Esophagus muscularis mucosa (tissue), 4 donors: ENCODE data around the gene KRT39. TPM values are rescaled to one million over a fixed set of nuclear protein-coding genes. Genes with fewer than 3 reads are reported as not detected.

Source experiments
- DNase-seq: peaks from one replicate; pipeline ENCODE4 v3.0.0-alpha.2; 2017; ENCODE audit errors: extremely low spot score
- H3K27ac ChIP-seq, 4 donors: fragments of 200-600 bp; sonication (generic); replicated peaks in 1 of 4; 1 replicate in 3 of 4; 2 replicates in 1 of 4; pipeline ENCODE4 v1.5.1; 2016 to 2019; ENCODE audit warnings: mild to moderate bottlenecking in 1 of 4
- H3K27me3 ChIP-seq, 4 donors: fragments of 200-600 bp; sonication (generic); one replicate each; pipeline versions ENCODE4 v1.5.1 to v1.6.0; 2016 to 2019
- H3K36me3 ChIP-seq, 4 donors: fragments of 200-600 bp; sonication (generic); one replicate each; pipeline ENCODE4 v1.5.1; 2016 to 2019
- H3K4me1 ChIP-seq, 4 donors: fragments of 200-600 bp; sonication (generic); one replicate each; pipeline ENCODE4 v1.5.1; 2016 to 2019
- H3K4me3 ChIP-seq, 4 donors: fragments of 200-600 bp; sonication (generic); 1 replicate in 2 of 4; 2 replicates in 2 of 4; pipeline ENCODE4 v1.5.1; 2016 to 2019; ENCODE audit warnings: mild to moderate bottlenecking in 4 of 4, moderate library complexity in 1 of 4
- H3K9me3 ChIP-seq, 4 donors: fragments of 200-600 bp; sonication (generic); 1 replicate in 3 of 4; 2 replicates in 1 of 4; pipeline ENCODE4 v1.5.1; 2016 to 2019
- EP300 ChIP-seq: sonication (generic); formaldehyde crosslinking; IDR thresholded peaks from one replicate; pipeline ENCODE4 v1.6.1; 2017; ENCODE audit warnings: antibody characterized with exemption
- POLR2A ChIP-seq: fragments of 450-650 bp; IDR thresholded peaks from one replicate; pipeline ENCODE4 v1.6.1; 2017; ENCODE audit warnings: antibody characterized with exemption, moderate library complexity, mild to moderate bottlenecking, low read depth
- POLR2AphosphoS5 ChIP-seq, 2 donors: sonication (generic); formaldehyde crosslinking; IDR thresholded peaks; one replicate each; pipeline ENCODE4 v1.6.1; 2017; ENCODE audit warnings: antibody characterized with exemption in 2 of 2
- WGBS: methylation state at CpG from one replicate; pipeline ENCODE4 v1.1.5; 2018; 5-methylcytosine and 5-hydroxymethylcytosine counted together
- intact Hi-C: fragments of 100-400 bp; cut with DNase I; formaldehyde crosslinking; loops from one replicate; pipeline ENCODE4 v1.15.1; 2023
- total RNA-seq, 4 donors: library from RNA; depleted of rRNA; stranded (reverse); fragments of >200 nt; gene quantifications; one replicate each; pipeline versions ENCODE4 v1.1.0 to v1.2.1, GENCODE V29; 2016
- TF ChIP-seq, protein P1 (sequence below), 3 experiments: fragments of 200-600 bp in 2 of 3; fragments of 450-650 bp in 1 of 3; sonication (generic) in 2 of 3; IDR thresholded peaks; one replicate each; pipeline ENCODE4 v1.5.1; 2017 to 2019; ENCODE audit warnings: antibody characterized with exemption in 3 of 3, mild to moderate bottlenecking in 2 of 3, moderate library complexity in 1 of 3

The KRT39 gene
- total RNA-seq, 4 donors from 2014 or later, result not detected

DNA sequence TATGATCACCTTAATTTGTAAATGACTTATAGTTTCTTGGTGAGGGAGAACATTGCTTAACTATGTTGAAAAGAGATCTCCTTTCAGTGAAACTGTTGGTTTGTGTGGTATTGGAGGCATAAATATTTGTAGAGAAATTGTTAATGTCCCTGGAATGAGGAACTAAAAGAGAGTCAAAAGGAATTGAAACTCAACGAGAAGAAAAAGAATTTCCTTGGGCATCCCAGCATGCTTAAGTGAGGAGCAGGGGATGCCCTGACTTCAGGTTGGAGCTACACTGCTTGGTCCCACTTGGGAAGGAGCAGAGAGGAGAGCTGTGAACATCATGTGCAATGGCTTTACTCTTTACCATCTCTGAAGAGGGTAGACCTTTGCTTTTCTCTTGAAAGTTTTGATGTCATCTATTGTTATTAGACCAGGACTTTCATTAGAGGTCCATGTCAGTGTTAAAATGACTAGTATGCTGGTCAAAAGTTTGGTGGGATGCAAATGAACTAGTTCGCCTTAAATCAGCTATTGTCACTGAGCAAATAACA lies 51.0 kb downstream of the KRT39 start:
- H3K4me1 ChIP-seq, result peaks cover 0 to 14% (median 5%) of the 10 kb centered on the region in 4 donors
- no peak for DNase-seq
- no peak overlapping the region for H3K4me3 ChIP-seq
- intact Hi-C loops, result no loop called here
- no peaks in the 10 kb centered on the region for H3K27me3 ChIP-seq
- TF ChIP-seq, protein P1, sequence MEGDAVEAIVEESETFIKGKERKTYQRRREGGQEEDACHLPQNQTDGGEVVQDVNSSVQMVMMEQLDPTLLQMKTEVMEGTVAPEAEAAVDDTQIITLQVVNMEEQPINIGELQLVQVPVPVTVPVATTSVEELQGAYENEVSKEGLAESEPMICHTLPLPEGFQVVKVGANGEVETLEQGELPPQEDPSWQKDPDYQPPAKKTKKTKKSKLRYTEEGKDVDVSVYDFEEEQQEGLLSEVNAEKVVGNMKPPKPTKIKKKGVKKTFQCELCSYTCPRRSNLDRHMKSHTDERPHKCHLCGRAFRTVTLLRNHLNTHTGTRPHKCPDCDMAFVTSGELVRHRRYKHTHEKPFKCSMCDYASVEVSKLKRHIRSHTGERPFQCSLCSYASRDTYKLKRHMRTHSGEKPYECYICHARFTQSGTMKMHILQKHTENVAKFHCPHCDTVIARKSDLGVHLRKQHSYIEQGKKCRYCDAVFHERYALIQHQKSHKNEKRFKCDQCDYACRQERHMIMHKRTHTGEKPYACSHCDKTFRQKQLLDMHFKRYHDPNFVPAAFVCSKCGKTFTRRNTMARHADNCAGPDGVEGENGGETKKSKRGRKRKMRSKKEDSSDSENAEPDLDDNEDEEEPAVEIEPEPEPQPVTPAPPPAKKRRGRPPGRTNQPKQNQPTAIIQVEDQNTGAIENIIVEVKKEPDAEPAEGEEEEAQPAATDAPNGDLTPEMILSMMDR (IDR thresholded peaks at IDR 0.05), result no peak
- TF ChIP-seq POLR2A, result no peak
- no peak for TF ChIP-seq EP300
- TF ChIP-seq POLR2AphosphoS5 (IDR thresholded peaks at IDR 0.05), result no peak
- no peak overlapping the region for H3K27ac ChIP-seq
- H3K36me3 ChIP-seq, result no peaks in the 10 kb centered on the region
- H3K9me3 ChIP-seq, result no peaks in the 10 kb centered on the region
- 69% methylated on average over 2 of the region's 2 CpGs for WGBS

DNA sequence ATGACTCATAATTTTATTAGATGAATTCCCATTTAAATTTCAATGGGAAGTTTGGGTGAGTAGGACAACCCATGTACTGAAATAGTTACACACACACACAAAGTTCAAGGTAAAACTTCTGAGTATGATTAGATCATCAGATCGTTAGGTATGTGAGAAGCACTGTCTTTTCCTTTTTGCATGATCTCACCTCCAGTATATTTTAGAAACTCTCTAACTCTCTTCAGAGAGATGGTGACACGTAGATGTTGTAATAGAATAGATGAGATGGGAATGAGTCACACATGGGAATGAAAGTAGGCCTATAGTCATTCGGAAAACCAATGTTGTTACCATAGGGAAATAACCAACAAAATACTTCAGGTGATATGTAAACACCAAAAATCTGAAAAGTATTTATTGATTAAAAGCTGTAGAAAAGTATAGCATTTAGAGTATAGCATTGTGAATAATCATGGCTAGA lies 51.5 kb downstream of the KRT39 start:
- 40% methylated on average over 3 of the region's 3 CpGs for WGBS
- DNase-seq, result no peak
- Histone ChIP-seq H3K27ac (no peak overlapping the region), H3K4me1 (peaks cover 0 to 19% (median 10%) of the 10 kb centered on the region in 4 donors), H3K9me3 (no peaks in the 10 kb centered on the region), H3K36me3 (no peaks in the 10 kb centered on the region), H3K27me3 (no peaks in the 10 kb centered on the region), H3K4me3 (no peak overlapping the region)
- no peak for TF ChIP-seq POLR2AphosphoS5 (IDR thresholded peaks at IDR 0.05)
- no peak for TF ChIP-seq POLR2A
- TF ChIP-seq, protein P1 (IDR thresholded peaks at IDR 0.05), result no peak
- no peak for TF ChIP-seq EP300
- intact Hi-C loops, result no loop called here

DNA sequence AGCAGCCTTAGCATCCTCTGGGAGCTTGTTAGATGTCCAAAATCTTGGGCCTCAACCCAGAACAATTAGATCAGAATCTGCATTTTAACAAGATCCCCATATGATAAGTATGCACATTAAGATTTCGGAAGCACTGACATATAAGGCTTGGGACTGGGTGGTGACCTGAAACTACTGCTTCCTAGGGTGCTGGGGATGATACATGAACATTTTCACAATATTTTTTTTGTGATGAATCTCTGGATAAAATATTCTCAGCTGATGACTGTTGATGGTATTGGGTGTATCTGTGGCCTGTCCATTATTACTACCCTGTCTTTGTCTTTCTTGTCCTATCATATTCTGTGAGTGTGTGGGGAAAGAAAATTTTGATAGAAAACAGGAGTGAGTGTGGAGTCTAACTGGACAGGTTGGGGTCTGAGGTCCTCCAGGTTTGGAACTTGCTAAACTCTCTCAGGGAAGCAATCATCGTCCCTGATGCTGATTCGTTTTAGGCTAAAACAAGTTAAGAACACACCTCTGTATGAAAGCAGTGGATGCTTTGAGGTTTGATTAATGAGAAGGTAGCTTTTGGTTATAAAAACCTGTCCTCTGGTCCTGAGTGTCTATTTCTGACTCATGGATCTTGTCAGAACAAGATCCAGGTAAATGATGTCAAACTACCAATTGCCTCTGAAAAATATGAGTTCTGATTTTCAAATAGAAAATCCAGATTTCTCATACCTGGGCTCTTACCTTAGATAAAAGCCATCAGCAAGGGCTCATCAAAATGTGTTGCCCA lies 52.5 kb downstream of the KRT39 start:
- TF ChIP-seq, protein P1 (IDR thresholded peaks at IDR 0.05), result no peak
- TF ChIP-seq POLR2AphosphoS5 (IDR thresholded peaks at IDR 0.05) (no peak), POLR2A (no peak), EP300 (no peak)
- DNase-seq, result no peak
- H3K36me3 ChIP-seq, result no peaks in the 10 kb centered on the region
- 66% methylated on average over 3 of the region's 3 CpGs for WGBS
- peaks cover 0 to 29% (median 19%) of the 10 kb centered on the region in 4 donors for H3K4me1 ChIP-seq
- H3K9me3 ChIP-seq, result no peaks in the 10 kb centered on the region
- intact Hi-C loops, result no loop called here
- H3K4me3 ChIP-seq, result no peak overlapping the region
- H3K27ac ChIP-seq, result no peak overlapping the region
- no peaks in the 10 kb centered on the region for H3K27me3 ChIP-seq

DNA sequence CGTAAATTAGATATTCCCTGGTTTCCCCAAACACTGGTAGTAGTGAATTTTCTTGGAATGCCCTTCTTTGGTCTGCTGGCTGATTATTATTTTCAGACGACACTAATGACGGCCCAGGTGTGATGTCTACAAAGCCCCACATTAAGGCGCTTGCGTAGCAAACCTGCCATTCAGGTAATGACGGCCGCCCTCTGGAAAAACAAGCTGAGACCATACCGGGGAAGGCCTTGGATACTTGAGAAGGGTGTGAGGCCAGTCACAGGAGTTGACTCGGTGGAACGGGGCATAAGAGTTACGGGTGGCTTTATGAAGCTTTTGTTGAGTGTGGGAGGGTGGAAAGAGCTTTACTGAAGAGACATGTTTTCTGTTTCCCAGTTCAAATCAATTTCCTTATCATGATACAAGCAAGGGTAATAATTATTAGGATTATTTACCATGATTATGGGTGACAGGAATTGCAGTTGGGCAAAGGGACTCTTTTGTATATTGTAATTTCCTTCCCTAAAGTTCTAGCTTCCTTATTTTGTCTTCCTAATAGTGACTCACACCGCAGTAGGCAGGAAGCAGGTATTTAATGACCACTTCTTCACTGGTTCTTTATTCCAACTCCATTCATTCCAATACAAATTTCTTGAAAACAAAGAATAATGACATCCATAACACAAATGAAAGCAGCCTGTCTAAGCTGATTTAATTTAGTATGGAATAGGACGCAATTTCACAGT lies 54.1 kb downstream of the KRT39 start:
- Histone ChIP-seq H3K9me3 (no peaks in the 10 kb centered on the region), H3K27ac (no peak overlapping the region), H3K27me3 (no peaks in the 10 kb centered on the region), H3K36me3 (no peaks in the 10 kb centered on the region), H3K4me3 (no peak overlapping the region), H3K4me1 (peaks cover 0 to 29% (median 21%) of the 10 kb centered on the region in 4 donors)
- TF ChIP-seq POLR2AphosphoS5 (IDR thresholded peaks at IDR 0.05) (no peak), EP300 (no peak), POLR2A (no peak)
- TF ChIP-seq, protein P1 (IDR thresholded peaks at IDR 0.05), result no peak
- no peak for DNase-seq
- 91% methylated on average over 13 of the region's 13 CpGs for WGBS
- intact Hi-C loops, result no loop called here
